A549 (cell line): ENCODE results near the gene PYGM. TPM values are rescaled to one million over a fixed set of nuclear protein-coding genes. Genes with fewer than 3 reads are reported as not detected.
A peak's percentile ranks its signal among the peaks of the same experiment; 100 is the strongest.

Source experiments
- ATAC-seq, 2 experiments: fragments of 200-7000 bp in 1 of 2; fragments of >200 bp in 1 of 2; cut with Nextera tagmentation in 1 of 2; cut with Tn5 transposase in 1 of 2; 3 replicates each; pipeline versions ENCODE4 v1.8.0 to v1.9.1; 2018 to 2020; ENCODE audit warnings: mild to moderate bottlenecking in 1 of 2, moderate library complexity in 1 of 2
- CTCF ChIA-PET: fragments of 300-600 bp; sonication (Branson Sonifier 250); formaldehyde crosslinking; extraction: SDS; loops from one replicate; lab custom pipeline; 2021; ENCODE audit warnings: antibody characterized with exemption, inconsistent platforms; lab: Yijun Ruan, JAX
- POLR2A ChIA-PET: fragments of 350-600 bp; formaldehyde crosslinking; extraction: SDS; loops from one replicate; lab custom pipeline; 2021; ENCODE audit warnings: antibody characterized with exemption, inconsistent platforms; lab: Yijun Ruan, JAX
- DNase-seq, 2 experiments: peaks; one replicate each; pipeline versions ENCODE4 v3.0.0 to v3.0.0-alpha.2; 2011 to 2016; ENCODE audit warnings: low read depth in 1 of 2, low spot score in 1 of 2
- FAIRE-seq: peaks from 2 replicates; lab custom pipeline; 2011; peaks lifted over from hg19 to GRCh38; lab: Jason Lieb, UNC
- H3K27ac ChIP-seq, 2 experiments: fragments of >200 bp; sonication (Bioruptor Twin); formaldehyde crosslinking; 3 replicates each; pipeline ENCODE4 v1.5.1; 2016 to 2017
- H3K4me1 ChIP-seq: fragments of >200 bp; sonication (Bioruptor Twin); formaldehyde crosslinking; 3 replicates; pipeline ENCODE4 v1.6.1; 2016
- H3K4me2 ChIP-seq: fragments of >200 bp; sonication (Bioruptor Twin); formaldehyde crosslinking; 3 replicates; pipeline ENCODE4 v1.6.1; 2016
- H3K4me3 ChIP-seq: fragments of >200 bp; sonication (Bioruptor Twin); formaldehyde crosslinking; 3 replicates; pipeline ENCODE4 v1.5.1; 2016
- H3K9me3 ChIP-seq: fragments of >200 bp; sonication (Bioruptor Twin); formaldehyde crosslinking; 3 replicates; pipeline ENCODE4 v1.6.1; 2016
- CBX2 ChIP-seq: fragments of 200-600 bp; sonication (generic); IDR thresholded peaks from 2 replicates; pipeline ENCODE4 v1.6.1; 2016; ENCODE audit warnings: low read depth, mild to moderate bottlenecking, borderline replicate concordance
- CHD4 ChIP-seq: fragments of 200-600 bp; sonication (generic); IDR thresholded peaks from 2 replicates; pipeline ENCODE4 v1.6.1; 2016; ENCODE audit warnings: antibody characterized with exemption, mild to moderate bottlenecking, borderline replicate concordance
- CTCF ChIP-seq: fragments of >200 bp; sonication (Bioruptor Twin); formaldehyde crosslinking; IDR thresholded peaks from 3 replicates; pipeline ENCODE4 v1.5.1; 2016
- EP300 ChIP-seq, 2 experiments: fragments of >200 bp; sonication (Bioruptor Twin); formaldehyde crosslinking; IDR thresholded peaks; 2 replicates in 1 of 2; 3 replicates in 1 of 2; pipeline ENCODE4 v1.6.1; 2016 to 2017
- ESRRA ChIP-seq: fragments of 150-350 bp; IDR thresholded peaks from 2 replicates; pipeline ENCODE4 v1.6.1; 2014; ENCODE audit warnings: mild to moderate bottlenecking, low read length, borderline replicate concordance
- HES2 ChIP-seq: fragments of >200 bp; sonication (Bioruptor Twin); formaldehyde crosslinking; IDR thresholded peaks from 2 replicates; pipeline ENCODE4 v1.6.1; 2016
- HEYL ChIP-seq: fragments of 250-450 bp; sonication (Bioruptor Pico); IDR thresholded peaks from 2 replicates; pipeline ENCODE4 v1.8.0; 2021; ENCODE audit warnings: mild to moderate bottlenecking, moderate library complexity
- HMGXB4 ChIP-seq: fragments of 250-450 bp; sonication (Bioruptor Pico); IDR thresholded peaks from 2 replicates; pipeline ENCODE4 v1.5.0; 2021; ENCODE audit warnings: mild to moderate bottlenecking, moderate library complexity, borderline replicate concordance
- HOXB13 ChIP-seq: fragments of 250-450 bp; sonication (Bioruptor Pico); IDR thresholded peaks from 2 replicates; pipeline ENCODE4 v1.5.0; 2020; ENCODE audit warnings: low read depth, mild to moderate bottlenecking, moderate library complexity
- JUN ChIP-seq, 2 experiments: fragments of >200 bp; sonication (Bioruptor Twin); formaldehyde crosslinking; IDR thresholded peaks; 2 replicates in 1 of 2; 3 replicates in 1 of 2; pipeline ENCODE4 v1.6.1; 2016 to 2017
- NR3C1 ChIP-seq: fragments of >200 bp; sonication (Bioruptor Twin); formaldehyde crosslinking; IDR thresholded peaks from 3 replicates; pipeline ENCODE4 v1.6.1; 2017
- PBX3 ChIP-seq: IDR thresholded peaks from 2 replicates; pipeline ENCODE4 v1.6.1; 2012
- RAD21 ChIP-seq, 2 experiments: fragments of >200 bp in 1 of 2; sonication (Bioruptor Twin) in 1 of 2; formaldehyde crosslinking in 1 of 2; IDR thresholded peaks in 1 of 2; conservative IDR thresholded peaks in 1 of 2; 2 replicates in 1 of 2; 3 replicates in 1 of 2; pipeline ENCODE4 v1.6.1; 2012 to 2018; ENCODE audit warnings: inconsistent platforms in 1 of 2
- REST ChIP-seq: fragments of 200-600 bp; sonication (generic); IDR thresholded peaks from 2 replicates; pipeline ENCODE4 v1.6.1; 2016; ENCODE audit warnings: antibody characterized with exemption, mild to moderate bottlenecking, moderate library complexity
- SMC3 ChIP-seq: fragments of >200 bp; sonication (Bioruptor Twin); formaldehyde crosslinking; IDR thresholded peaks from 3 replicates; pipeline ENCODE4 v1.6.1; 2018; ENCODE audit warnings: inconsistent platforms
- TP53 ChIP-seq: fragments of 250-450 bp; sonication (Bioruptor Pico); IDR thresholded peaks from 2 replicates; pipeline ENCODE4 v1.5.0; 2021; ENCODE audit warnings: mild to moderate bottlenecking, moderate library complexity
- WGBS: methylation state at CpG from one replicate; pipeline ENCODE4 v1.1.6; 2017; ENCODE audit errors: missing lambda C conversion rate; 5-methylcytosine and 5-hydroxymethylcytosine counted together
- polyA plus RNA-seq, 4 experiments: library from polyadenylated mRNA; depleted of rRNA in 3 of 4; stranded (reverse); fragments of >200 nt; fragmentation: RNase III in 1 of 4; extraction: RNeasy Plus Mini Kit Qiagen cat#74134 plus additional on column Dnase treatment in 1 of 4; gene quantifications; 2 replicates in 3 of 4; 3 replicates in 1 of 4; pipeline ENCODE4 v1.2.3, GENCODE V29; 2011 to 2017

PYGM gene
- polyA plus RNA-seq, 2 of the 4 experiments (the other 2 are of a cell fraction) = 0.22 to 0.23 TPM

GRCh38 chr11:64767344-64768299 is 7.8 kb upstream of the PYGM start:
- ChIA-PET POLR2A (interaction anchor here (3.4 kb wide), 1 partner anchor 11 kb away, joined by 10 read pairs; the partner anchor contains the start of gene SF1), CTCF (interaction anchor here (0.9 to 7.1 kb wide), 11 partner anchors 9 to 499 kb away, joined by 3 to 73 read pairs (median 4); partner anchors contain the start of genes PYGM and SF1)
- peaks cover 10% of the 10 kb centered on the region; the same call in 2 of the 3 replicates for H3K4me1 ChIP-seq
- H3K4me2 ChIP-seq = no peak overlapping the region
- peak in 1 of 2 experiments; percentile 82 for DNase-seq
- no peak overlapping the region for H3K4me3 ChIP-seq
- 52% methylated on average over 17 of the region's 19 CpGs for WGBS
- no peak overlapping the region for H3K27ac ChIP-seq
- FAIRE-seq = no peak
- no peaks in the 10 kb centered on the region for H3K9me3 ChIP-seq
- peak; percentile 66 to 79; a peak in 5 of 6 replicates for ATAC-seq
- TF ChIP-seq CTCF (peak; percentile 74), CBX2 (no peak), JUN (IDR thresholded peaks at IDR 0.05) (peak in 1 of 2 experiments; percentile 25; a peak in 1 of 5 replicates), SMC3 (peak; percentile 35; the same call in 1 of the 3 replicates), RAD21 (conservative IDR thresholded peaks at IDR 0.05 in 1 of 2, IDR thresholded peaks at IDR 0.05 in 1 of 2) (0 out of 5 replicates have a peak, but pooled peaks of 1 of the 2 experiments have one; percentile 14), CHD4 (no peak)

- Histone ChIP-seq H3K9me3 (no peaks in the 10 kb centered on the region), H3K4me3 (no peak overlapping the region), H3K4me1 (peaks cover 5% of the 10 kb centered on the region; the same call in 1 of the 3 replicates), H3K27ac (no peak overlapping the region), H3K4me2 (no peak overlapping the region)
- ChIA-PET CTCF (interaction anchor here (1.7 to 7.1 kb wide), 5 partner anchors 8 to 19 kb away, joined by 5 to 73 read pairs (median 12); partner anchors contain the start of genes PYGM and SF1), POLR2A (interaction anchor here (3.4 kb wide), 1 partner anchor 12 kb away, joined by 10 read pairs; the partner anchor contains the start of gene SF1)
- no peak for FAIRE-seq
- no peak for DNase-seq
- TF ChIP-seq HMGXB4 (CRISPR knock-in tag) (no peak), JUN (IDR thresholded peaks at IDR 0.05) (no peak), REST (no peak), HES2 (no peak), HEYL (no peak), ESRRA (no peak), RAD21 (conservative IDR thresholded peaks at IDR 0.05 in 1 of 2, IDR thresholded peaks at IDR 0.05 in 1 of 2) (no peak), TP53 (no peak), EP300 (IDR thresholded peaks at IDR 0.05) (no peak), HOXB13 (no peak), NR3C1 (no peak), PBX3 (no peak)
- WGBS = 98% methylated on average over 9 of the region's 11 CpGs
- ATAC-seq = no peak
These were observed 7.1 kb upstream of the PYGM start for GRCh38 chr11:64766881-64767280.
